ENCODE results near the gene CD80.
"Not testable (repeated sequence)": the region's sequence is repeated elsewhere in the genome, so short reads cannot be mapped to it uniquely, and the experiment has no call there.

The CD80 gene

GRCh38 chr3:119559441-119559963 lies at the start of gene CD80:
TSS of gene CD80 (minus strand) at chr3:119559614. CDS start at chr3:119557728, 1,886 bp downstream.
- DNase-seq (peak; percentile 71), ATAC-seq (peak; percentile 73)

- no peak for DNase-seq
Observed at GRCh38 chr3:119608405-119609000, 49.1 kb upstream of the CD80 start.

GRCh38 chr3:119604878-119605277 lies 45.5 kb upstream of the CD80 start:
- no peak for DNase-seq
- ATAC-seq = peak; percentile 79

More at GRCh38 chr3:119608405-119609000, 49.1 kb upstream of the CD80 start:
- ATAC-seq = no peak

- DNase-seq (no peak), ATAC-seq (no peak)
Observed at GRCh38 chr3:119602676-119603075, 43.3 kb upstream of the CD80 start.

- DNase-seq (no peak), ATAC-seq (peak; percentile 72)
Observed at GRCh38 chr3:119601154-119601553, 41.7 kb upstream of the CD80 start.

- ATAC-seq (peak; percentile 56), DNase-seq (peak; percentile 35)
Observed at GRCh38 chr3:119600732-119601131, 41.3 kb upstream of the CD80 start.

- no peak for ATAC-seq
- DNase-seq = no peak
Observed at GRCh38 chr3:119599558-119600174, 40.3 kb upstream of the CD80 start.

GRCh38 chr3:119598410-119599098 lies 39.1 kb upstream of the CD80 start:
- DNase-seq (no peak), ATAC-seq (peak; percentile 48)

GRCh38 chr3:119597548-119598288 lies 38.3 kb upstream of the CD80 start, which contains the start of gene PLA1A:
TSS of gene PLA1A (plus strand) at chr3:119597885. CDS start at chr3:119597914, 29 bp downstream.
- no peak for DNase-seq
- no peak for ATAC-seq

- ATAC-seq (no peak), DNase-seq (no peak)
Observed at GRCh38 chr3:119596398-119596797, 37.0 kb upstream of the CD80 start.

GRCh38 chr3:119595639-119596334 lies 36.4 kb upstream of the CD80 start:
- ATAC-seq (no peak), DNase-seq (no peak)

GRCh38 chr3:119594929-119595328 lies 35.5 kb upstream of the CD80 start:
- ATAC-seq, DNase-seq: not testable (repeated sequence)

GRCh38 chr3:119594066-119594465 lies 34.7 kb upstream of the CD80 start:
- DNase-seq = no peak
- ATAC-seq = no peak

GRCh38 chr3:119592861-119593260 lies 33.4 kb upstream of the CD80 start:
- DNase-seq (no peak), ATAC-seq (no peak)

GRCh38 chr3:119590706-119591105 lies 31.3 kb upstream of the CD80 start:
- ATAC-seq (no peak), DNase-seq (no peak)

- no peak for DNase-seq
Observed at GRCh38 chr3:119589102-119589773, 29.8 kb upstream of the CD80 start.

GRCh38 chr3:119588112-119588511 lies 28.7 kb upstream of the CD80 start:
- ATAC-seq (peak; percentile 33), DNase-seq (peak; percentile 63)

More at GRCh38 chr3:119589102-119589773, 29.8 kb upstream of the CD80 start:
- ATAC-seq = no peak

GRCh38 chr3:119586733-119587172 lies 27.3 kb upstream of the CD80 start:
- DNase-seq (no peak), ATAC-seq (no peak)

GRCh38 chr3:119585856-119586570 lies 26.6 kb upstream of the CD80 start:
- ATAC-seq = no peak
- DNase-seq = no peak

- no peak for ATAC-seq
- DNase-seq = no peak
Observed at GRCh38 chr3:119585208-119585607, 25.8 kb upstream of the CD80 start.

Data from stimulated activated naive CD8-positive, alpha-beta T cell treated with anti-CD3 and anti-CD28 coated beads, Interleukin-15, Interleukin-2, amounts not matched to agents 100 U/mL and 50 U/mL, for 24 hours (primary cell).